Activated T-cell treated with anti-CD3 and anti-CD28 coated beads, Interleukin-2, amount 50 U/mL, for 4 hours (primary cell): ENCODE measurements around the gene KRT81. TPM values are rescaled to one million over a fixed set of nuclear protein-coding genes. Genes with fewer than 3 reads are reported as not detected.

Experiments
- ATAC-seq, 2 donors: fragments of 200-7000 bp; cut with Tn5 transposase; one replicate each; pipeline ENCODE4 v1.10.0; 2021
- DNase-seq: peaks from one replicate; pipeline ENCODE4 v3.0.0-alpha.2; 2020
- H3K27me3 Mint-ChIP-seq: one replicate; pipeline ENCODE4 v1.8.0; 2021; ENCODE audit warnings: low read depth, mixed read lengths
- H3K36me3 Mint-ChIP-seq: one replicate; pipeline ENCODE4 v1.8.0; 2022; ENCODE audit warnings: mixed read lengths; ENCODE audit not compliant: insufficient read depth
- H3K4me1 Mint-ChIP-seq: one replicate; pipeline ENCODE4 v1.8.0; 2021; ENCODE audit warnings: low read depth, mixed read lengths
- H3K4me3 Mint-ChIP-seq: one replicate; pipeline ENCODE4 v1.8.0; 2021; ENCODE audit warnings: mild to moderate bottlenecking, moderate library complexity, mixed read lengths
- H3K9me3 Mint-ChIP-seq: one replicate; pipeline ENCODE4 v1.8.0; 2021; ENCODE audit warnings: mixed read lengths
- total RNA-seq, 3 donors: library from RNA; stranded (reverse); gene quantifications; one replicate each; pipeline ENCODE4 v1.2.1, GENCODE V29; 2021

The KRT81 gene
- under 1 TPM; 0.19 to 0.25 (median 0.24) TPM for total RNA-seq

DNA sequence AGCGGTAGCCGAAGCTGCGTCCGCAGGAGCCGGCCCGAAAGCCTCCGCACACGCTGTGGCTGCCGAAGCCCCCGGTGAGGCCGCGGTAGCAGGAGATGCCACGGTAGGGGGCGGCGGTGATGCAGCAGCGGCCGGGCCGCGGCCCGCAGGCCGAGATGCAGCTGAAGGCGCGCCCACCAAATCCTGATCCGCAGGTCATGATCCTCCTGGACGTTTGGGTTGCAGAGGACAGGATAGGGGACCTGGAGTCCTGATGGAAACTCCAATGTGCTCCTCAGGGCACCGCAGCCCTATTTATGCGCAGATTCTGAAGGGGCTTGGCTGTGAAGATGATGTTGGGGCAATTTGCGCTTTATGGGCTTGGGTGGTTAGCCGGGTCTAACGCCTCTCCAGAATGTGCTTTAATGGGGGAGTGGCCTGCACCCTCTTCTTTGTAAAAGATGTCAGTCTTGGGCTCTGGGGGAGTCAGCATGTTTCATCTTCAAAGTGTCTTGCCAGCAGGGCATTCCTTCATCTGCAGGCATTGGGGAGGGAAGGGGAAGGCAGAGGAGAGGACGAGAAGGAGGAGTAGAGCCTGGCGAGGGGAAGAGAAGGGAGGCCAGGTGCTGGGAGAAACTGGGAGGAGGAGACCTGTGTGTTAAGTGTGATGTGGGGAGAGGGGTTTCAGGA lies at the start of gene KRT81:
TSS of gene KRT81 (minus strand) at position 268 of the 669 bp plus-strand sequence. CDS start at position 199, 69 bp downstream.
- Mint-ChIP-seq H3K27me3 (peaks cover 12% of the 10 kb centered on the region), H3K36me3 (no peaks in the 10 kb centered on the region), H3K4me1 (peaks cover 5% of the 10 kb centered on the region), H3K9me3 (no peaks in the 10 kb centered on the region), H3K4me3 (no peak within 1 kb of the TSS)
- DNase-seq (no peak), ATAC-seq (no peak)

- no peak for DNase-seq
- Mint-ChIP-seq H3K4me1 (no peaks in the 10 kb centered on the region), H3K27me3 (peaks cover 5% of the 10 kb centered on the region), H3K36me3 (no peaks in the 10 kb centered on the region), H3K9me3 (peaks cover 6% of the 10 kb centered on the region), H3K4me3 (no peak overlapping the region)
- no peak for ATAC-seq
Measured at GRCh38 chr12:52338241-52338960, 47.1 kb upstream of the KRT81 start.

GRCh38 chr12:52337054-52337453 lies 45.7 kb upstream of the KRT81 start:
- DNase-seq (no peak), ATAC-seq (no peak)
- Mint-ChIP-seq H3K27me3 (peaks cover 5% of the 10 kb centered on the region), H3K9me3 (peaks cover 6% of the 10 kb centered on the region), H3K4me3 (no peak overlapping the region), H3K4me1 (no peaks in the 10 kb centered on the region), H3K36me3 (no peaks in the 10 kb centered on the region)

- Mint-ChIP-seq H3K4me3 (no peak overlapping the region), H3K27me3 (peaks cover 5% of the 10 kb centered on the region), H3K4me1 (no peaks in the 10 kb centered on the region), H3K36me3 (no peaks in the 10 kb centered on the region), H3K9me3 (peaks cover 6% of the 10 kb centered on the region)
- DNase-seq (no peak), ATAC-seq (no peak)
Measured at GRCh38 chr12:52336641-52337040, 45.3 kb upstream of the KRT81 start.

GRCh38 chr12:52335598-52336262 lies 44.4 kb upstream of the KRT81 start:
- DNase-seq (no peak), ATAC-seq (no peak)
- Mint-ChIP-seq H3K4me3 (no peak overlapping the region), H3K9me3 (peaks cover 6% of the 10 kb centered on the region), H3K4me1 (no peaks in the 10 kb centered on the region), H3K36me3 (no peaks in the 10 kb centered on the region), H3K27me3 (peaks cover 5% of the 10 kb centered on the region)

GRCh38 chr12:52334185-52334584 lies 42.9 kb upstream of the KRT81 start:
- H3K9me3 Mint-ChIP-seq, result peaks cover 6% of the 10 kb centered on the region
- no peaks in the 10 kb centered on the region for H3K4me1 Mint-ChIP-seq
- H3K4me3 Mint-ChIP-seq, result no peak overlapping the region
- H3K36me3 Mint-ChIP-seq, result no peaks in the 10 kb centered on the region
- peaks cover 3% of the 10 kb centered on the region for H3K27me3 Mint-ChIP-seq
- DNase-seq (no peak), ATAC-seq (no peak)

- peaks cover 3% of the 10 kb centered on the region for H3K27me3 Mint-ChIP-seq
- no peak overlapping the region for H3K4me3 Mint-ChIP-seq
- H3K9me3 Mint-ChIP-seq, result peaks cover 6% of the 10 kb centered on the region
- H3K4me1 Mint-ChIP-seq, result no peaks in the 10 kb centered on the region
- ATAC-seq (no peak), DNase-seq (no peak)
- no peaks in the 10 kb centered on the region for H3K36me3 Mint-ChIP-seq
Measured at GRCh38 chr12:52333321-52333720, 42.0 kb upstream of the KRT81 start.

GRCh38 chr12:52332381-52332780 lies 41.0 kb upstream of the KRT81 start:
- peaks cover 3% of the 10 kb centered on the region for H3K27me3 Mint-ChIP-seq
- ATAC-seq, result no peak
- H3K4me3 Mint-ChIP-seq, result no peak overlapping the region
- no peak for DNase-seq
- peaks cover 6% of the 10 kb centered on the region for H3K4me1 Mint-ChIP-seq
- no peaks in the 10 kb centered on the region for H3K36me3 Mint-ChIP-seq
- H3K9me3 Mint-ChIP-seq, result peaks cover 6% of the 10 kb centered on the region

DNA sequence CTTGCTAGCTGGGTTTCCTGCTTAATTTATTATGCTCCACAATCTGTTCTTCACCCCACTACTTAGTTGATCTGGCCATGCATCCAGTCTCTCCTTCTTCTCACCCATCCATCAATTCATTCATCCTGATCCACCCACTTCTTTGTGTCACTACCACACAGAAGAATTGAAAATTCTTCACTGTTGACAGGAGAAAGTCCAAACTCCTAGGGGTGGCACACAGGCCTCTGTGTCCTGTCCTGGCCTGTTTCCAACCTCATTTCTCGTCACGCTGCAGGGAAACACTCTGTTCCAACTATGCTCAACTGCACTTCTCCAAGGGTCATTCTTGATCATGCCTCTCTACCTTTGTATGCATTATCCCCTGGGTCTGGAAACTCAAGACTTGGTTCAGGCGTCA lies 40.5 kb upstream of the KRT81 start:
- H3K27me3 Mint-ChIP-seq, result peaks cover 3% of the 10 kb centered on the region
- peaks cover 5% of the 10 kb centered on the region for H3K9me3 Mint-ChIP-seq
- no peak overlapping the region for H3K4me3 Mint-ChIP-seq

GRCh38 chr12:52331039-52331438 lies 39.7 kb upstream of the KRT81 start:
- Mint-ChIP-seq H3K9me3 (no peaks in the 10 kb centered on the region), H3K36me3 (no peaks in the 10 kb centered on the region), H3K4me1 (peaks cover 10% of the 10 kb centered on the region), H3K4me3 (no peak overlapping the region), H3K27me3 (peaks cover 3% of the 10 kb centered on the region)
- ATAC-seq (no peak), DNase-seq (no peak)

More for the DNA sequence above, 40.5 kb upstream of the KRT81 start:
- Mint-ChIP-seq H3K4me1 (peaks cover 10% of the 10 kb centered on the region), H3K36me3 (no peaks in the 10 kb centered on the region)
- ATAC-seq (no peak), DNase-seq (no peak)

GRCh38 chr12:52327830-52328500 lies 36.6 kb upstream of the KRT81 start:
- ATAC-seq, result no peak
- Mint-ChIP-seq H3K27me3 (peaks cover 7% of the 10 kb centered on the region), H3K36me3 (no peaks in the 10 kb centered on the region), H3K4me1 (peaks cover 10% of the 10 kb centered on the region), H3K4me3 (no peak overlapping the region), H3K9me3 (no peaks in the 10 kb centered on the region)
- no peak for DNase-seq

GRCh38 chr12:52327052-52327829 lies 35.9 kb upstream of the KRT81 start:
- ATAC-seq (peak; percentile 97 to 98), DNase-seq (peak; percentile 73)
- Mint-ChIP-seq H3K4me1 (peaks cover 10% of the 10 kb centered on the region), H3K27me3 (peaks cover 12% of the 10 kb centered on the region), H3K9me3 (no peaks in the 10 kb centered on the region), H3K36me3 (no peaks in the 10 kb centered on the region), H3K4me3 (no peak overlapping the region)

- H3K27me3 Mint-ChIP-seq, result peaks cover 28% of the 10 kb centered on the region
- H3K4me1 Mint-ChIP-seq, result peaks cover 10% of the 10 kb centered on the region
- no peak for ATAC-seq
- H3K9me3 Mint-ChIP-seq, result no peaks in the 10 kb centered on the region
- no peak overlapping the region for H3K4me3 Mint-ChIP-seq
- no peak for DNase-seq
- no peaks in the 10 kb centered on the region for H3K36me3 Mint-ChIP-seq
Measured at GRCh38 chr12:52324153-52324444, 32.8 kb upstream of the KRT81 start.
